Right lobe of liver (tissue), 4 donors: ENCODE results near the gene NCLN.

ENCODE experiments used
- CTCF ChIP-seq, 4 donors: fragments of 200-600 bp in 3 of 4; fragments of 450-650 bp in 1 of 4; IDR thresholded peaks; one replicate each; pipeline versions ENCODE4 v1.5.1 to v1.8.0; 2016 to 2022; ENCODE audit warnings: antibody characterized with exemption in 4 of 4, mild to moderate bottlenecking in 2 of 4
- POLR2A ChIP-seq: fragments of 450-650 bp; IDR thresholded peaks from one replicate; pipeline ENCODE4 v1.6.1; 2017; ENCODE audit warnings: antibody characterized with exemption, mild to moderate bottlenecking
- donor health status: DM: no; HTN: no; CAD: no.
- donor health status: DM: no; HTN: no; CAD: no.
- donor health status: DM: no; HTN: yes; CAD: no.

GRCh38 chr19:3159565-3159964 is 26.2 kb upstream of the NCLN start:
- no peak for TF ChIP-seq CTCF (IDR thresholded peaks at IDR 0.05)
- no peak for TF ChIP-seq POLR2A
